Right cardiac atrium (tissue), 5 donors: ENCODE data around the gene METAP1. TPM values are rescaled to one million over a fixed set of nuclear protein-coding genes. Genes with fewer than 3 reads are reported as not detected.
A peak's percentile ranks its signal among the peaks of the same experiment; 100 is the strongest.
"Not testable (repeated sequence)": the region's sequence is repeated elsewhere in the genome, so short reads cannot be mapped to it uniquely, and the experiment has no call there.

Experiments
- ATAC-seq, 2 donors: fragments of 200-7000 bp; cut with Tn5 transposase; one replicate each; pipeline versions ENCODE4 v1.8.0 to v1.9.1; 2020; ENCODE audit warnings: moderate library complexity in 2 of 2, mild to moderate bottlenecking in 1 of 2
- DNase-seq, 3 donors: peaks; one replicate each; pipeline ENCODE4 v3.0.0-alpha.2; 2020
- H3K27ac ChIP-seq: one replicate; pipeline ENCODE4 v1.5.1; 2013; ENCODE audit warnings: mild to moderate bottlenecking, low read length, control low read depth, moderate library complexity
- H3K27me3 ChIP-seq: one replicate; pipeline ENCODE4 v1.6.1; 2013; ENCODE audit not compliant: control insufficient read depth, insufficient read depth
- H3K4me1 ChIP-seq: one replicate; pipeline ENCODE4 v1.6.1; 2013; ENCODE audit warnings: low read length; ENCODE audit not compliant: control insufficient read depth, insufficient read depth
- H3K4me3 ChIP-seq: one replicate; pipeline ENCODE4 v1.5.1; 2013; ENCODE audit warnings: low read length, control low read depth
- H3K9me3 ChIP-seq: one replicate; pipeline ENCODE4 v1.6.1; 2013; ENCODE audit warnings: low read length; ENCODE audit not compliant: control insufficient read depth
- WGBS: extraction: QIAGEN DNeasy Blood & Tissue Kit; methylation state at CpG from one replicate; pipeline ENCODE4 v1.1.7; 2013; 5-methylcytosine and 5-hydroxymethylcytosine counted together
- intact Hi-C, 4 donors: fragments of 100-400 bp; cut with DNase I; formaldehyde crosslinking; loops; one replicate each; pipeline versions ENCODE4 v1.11.0 to v1.14.0; 2022 to 2023
- polyA plus RNA-seq: library from polyadenylated mRNA; stranded (reverse); fragments of 200-250 nt; gene quantifications from one replicate; pipeline ENCODE4 v1.2.3, GENCODE V29; 2013
- total RNA-seq, 4 donors: library from RNA; stranded (reverse); fragmentation: NEBNext Ultra II Directional; extraction: Animal tissue kit (Norgen Biotek cat#: 25700); gene quantifications; one replicate each; pipeline ENCODE4 v1.2.1, GENCODE V29; 2021
- donor health status: healthy with polysubstance abuse.
- donor health status: DM: no; HTN: yes; CAD: no.
- donor health status: DM: no; HTN: no; CAD: no.
- donor health status: DM: no; HTN: yes; CAD: no; lungs with severe emphysema.
- donor health status: DM: yes; HTN: yes; CAD: no.

The METAP1 gene
- total and polyA plus RNA-seq, 5 donors, result 26.7 to 53.2 (median 39.9) TPM

DNA sequence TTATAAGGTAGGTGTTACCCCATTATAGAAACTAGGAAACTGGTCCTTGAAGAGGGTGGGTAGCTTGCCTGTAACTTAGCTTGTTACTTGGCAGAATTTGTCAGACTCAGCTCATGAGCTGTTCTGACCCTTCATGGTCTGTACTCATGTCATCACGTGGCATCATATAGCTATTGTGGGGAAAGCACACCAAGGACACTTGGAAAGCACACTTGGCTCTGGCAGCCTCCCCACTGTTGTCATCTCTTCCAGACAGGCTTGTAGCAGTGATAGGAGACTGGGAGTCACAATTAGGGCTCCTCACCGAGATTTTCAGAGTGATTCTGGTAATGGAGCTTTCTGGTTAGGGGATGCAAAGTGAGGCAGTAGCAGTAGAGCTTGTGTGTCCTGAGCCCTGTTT, 62.7 kb downstream of the METAP1 start:
- no peaks in the 10 kb centered on the region for H3K9me3 ChIP-seq
- ATAC-seq (no peak), DNase-seq (peak in 1 of 3 donors; percentile 58)
- intact Hi-C loops, result loop anchor here (5.0 to 10.0 kb wide), 3 partner anchors 53 to 123 kb away; partner anchors contain the start of gene METAP1 (in 3 of the 4)
- 67% methylated on average over 2 of the region's 2 CpGs for WGBS
- no peaks in the 10 kb centered on the region for H3K27me3 ChIP-seq
- no peak overlapping the region for H3K27ac ChIP-seq
- no peak overlapping the region for H3K4me3 ChIP-seq
- H3K4me1 ChIP-seq, result no peaks in the 10 kb centered on the region

DNA sequence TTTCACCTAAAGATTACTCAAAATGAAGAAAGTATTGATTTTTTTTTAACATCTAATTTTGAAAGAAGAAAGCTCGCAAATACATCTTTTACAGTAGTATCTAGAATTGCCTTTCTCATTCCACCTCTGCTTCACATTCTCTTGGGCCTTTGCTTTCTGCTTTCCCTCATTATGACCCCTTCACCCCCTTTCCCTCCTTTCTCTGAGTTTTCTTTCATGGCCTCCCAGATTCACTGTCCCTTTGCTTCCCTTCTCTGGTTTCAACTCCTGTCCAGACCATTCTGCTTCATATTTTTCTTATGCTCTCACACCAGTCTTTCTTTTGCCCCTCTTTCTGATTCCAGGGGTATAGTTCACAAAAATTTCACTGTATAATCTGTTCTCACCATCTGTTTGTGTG, 64.0 kb downstream of the METAP1 start:
- 98% methylated on average over 1 of the region's 1 CpG for WGBS
- intact Hi-C loops, result loop anchor here (5.0 to 10.0 kb wide), 3 partner anchors 55 to 125 kb away; partner anchors contain the start of gene METAP1 (in 3 of the 4)

DNA sequence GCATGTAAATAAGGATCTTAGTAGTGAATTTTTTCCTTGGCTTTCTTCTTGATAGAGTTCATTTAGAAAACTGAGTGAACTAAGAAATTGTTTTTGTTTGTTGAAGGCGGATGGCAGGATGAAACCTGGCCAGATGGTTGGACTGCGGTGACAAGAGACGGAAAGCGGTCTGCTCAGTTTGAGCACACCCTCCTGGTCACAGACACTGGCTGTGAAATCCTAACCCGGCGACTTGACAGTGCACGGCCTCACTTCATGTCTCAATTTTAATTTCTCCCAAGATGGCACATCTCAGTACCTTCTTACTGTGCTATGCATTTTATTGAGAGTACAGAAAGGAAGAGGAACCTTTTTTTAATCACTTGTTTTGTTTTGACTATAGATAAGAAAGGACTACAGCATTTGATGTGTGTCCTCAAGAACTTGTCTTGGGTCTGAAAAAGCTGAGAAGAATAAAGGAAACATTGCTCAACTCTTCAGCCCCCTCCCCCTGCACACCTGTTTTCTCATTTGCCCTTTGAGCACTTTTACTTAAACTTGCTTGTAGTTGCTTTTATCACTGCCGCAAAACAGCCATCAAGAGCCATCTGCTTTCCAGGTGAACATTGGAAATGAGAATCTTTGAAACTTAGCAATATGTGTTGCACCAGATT, 65.7 kb downstream of the METAP1 start:
- Histone ChIP-seq H3K4me1 (no peaks in the 10 kb centered on the region), H3K9me3 (no peaks in the 10 kb centered on the region), H3K27me3 (no peaks in the 10 kb centered on the region), H3K4me3 (no peak overlapping the region), H3K27ac (no peak overlapping the region)
- ATAC-seq (no peak), DNase-seq (no peak)
- WGBS, result 96% methylated on average over 8 of the region's 8 CpGs
- intact Hi-C loops, result no loop called here

More for the DNA sequence above, 64.0 kb downstream of the METAP1 start:
- H3K27me3 ChIP-seq, result no peaks in the 10 kb centered on the region
- no peak overlapping the region for H3K4me3 ChIP-seq
- DNase-seq (no peak), ATAC-seq (no peak)
- H3K27ac ChIP-seq, result no peak overlapping the region
- no peaks in the 10 kb centered on the region for H3K4me1 ChIP-seq
- no peaks in the 10 kb centered on the region for H3K9me3 ChIP-seq

DNA sequence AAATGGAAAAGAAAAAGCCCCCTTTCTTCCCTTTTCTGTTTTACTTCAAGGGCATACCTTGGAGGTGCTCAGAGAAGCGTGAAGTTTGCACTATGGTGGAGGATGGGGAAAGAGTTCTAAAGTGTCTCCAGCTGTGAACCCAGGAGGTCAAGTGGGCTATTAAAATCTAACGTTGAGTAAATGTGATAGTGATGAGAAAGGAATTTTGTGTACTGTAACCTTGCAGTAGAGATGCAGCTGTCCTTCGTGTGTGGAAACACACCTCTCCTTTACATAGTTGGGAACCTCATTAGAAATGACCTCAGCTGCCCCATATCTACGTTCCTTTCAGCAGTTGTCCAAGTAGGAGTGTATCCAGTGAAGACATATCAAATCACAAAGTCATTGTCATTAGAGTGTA, 66.6 kb downstream of the METAP1 start:
- 54% methylated on average over 4 of the region's 4 CpGs for WGBS
- ATAC-seq (peak; percentile 59 to 65), DNase-seq (no peak)
- Histone ChIP-seq H3K27me3 (no peaks in the 10 kb centered on the region), H3K9me3 (no peaks in the 10 kb centered on the region), H3K4me1 (no peaks in the 10 kb centered on the region), H3K4me3 (no peak overlapping the region), H3K27ac (no peak overlapping the region)
- intact Hi-C loops, result no loop called here

DNA sequence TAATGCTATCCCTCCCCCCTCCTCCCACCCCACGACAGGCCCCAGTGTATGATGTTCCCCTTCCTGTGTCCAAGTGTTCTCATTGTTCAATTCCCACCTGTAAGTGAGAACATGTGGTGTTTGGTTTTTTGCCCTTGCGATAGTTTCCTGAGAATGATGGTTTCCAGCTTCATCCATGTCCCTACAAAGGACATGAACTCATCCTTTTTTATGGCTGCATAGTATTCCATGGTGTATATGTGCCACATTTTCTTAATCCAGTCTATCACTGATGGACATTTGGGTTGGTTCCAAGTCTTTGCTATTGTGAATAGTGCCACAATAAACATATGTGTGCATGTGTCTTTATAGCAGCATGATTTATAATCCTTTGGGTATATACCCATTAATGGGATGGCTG, 70.0 kb downstream of the METAP1 start:
- H3K27ac ChIP-seq, H3K4me1 ChIP-seq, H3K4me3 ChIP-seq, ATAC-seq, DNase-seq, H3K9me3 ChIP-seq, intact Hi-C loops, H3K27me3 ChIP-seq: not testable (repeated sequence)
- WGBS, result 100% methylated on average over 2 of the region's 2 CpGs

DNA sequence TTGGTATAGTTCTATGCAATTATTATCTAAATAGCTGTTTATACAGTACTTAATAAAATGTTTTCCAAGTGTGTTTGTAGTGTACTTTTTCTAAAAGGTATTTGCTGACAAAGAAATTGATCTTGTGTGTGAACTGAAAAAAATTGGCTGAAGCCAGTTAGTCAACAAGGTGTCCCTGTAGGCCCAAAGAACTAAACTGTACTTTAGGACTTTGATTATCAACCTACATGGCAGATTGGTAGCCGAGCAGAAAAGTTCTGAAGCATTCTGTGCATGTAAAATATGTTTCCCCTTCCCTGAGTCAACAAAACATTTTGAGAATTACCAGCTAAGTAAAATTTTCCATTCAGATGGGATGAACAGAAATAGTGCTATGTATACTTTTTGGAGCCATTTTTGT, 72.1 kb downstream of the METAP1 start:
- no peak overlapping the region for H3K4me3 ChIP-seq
- 87% methylated on average over 1 of the region's 1 CpG for WGBS
- H3K27me3 ChIP-seq, result no peaks in the 10 kb centered on the region
- H3K9me3 ChIP-seq, result no peaks in the 10 kb centered on the region
- ATAC-seq (no peak), DNase-seq (no peak)
- intact Hi-C loops, result no loop called here
- no peak overlapping the region for H3K27ac ChIP-seq
- no peaks in the 10 kb centered on the region for H3K4me1 ChIP-seq

DNA sequence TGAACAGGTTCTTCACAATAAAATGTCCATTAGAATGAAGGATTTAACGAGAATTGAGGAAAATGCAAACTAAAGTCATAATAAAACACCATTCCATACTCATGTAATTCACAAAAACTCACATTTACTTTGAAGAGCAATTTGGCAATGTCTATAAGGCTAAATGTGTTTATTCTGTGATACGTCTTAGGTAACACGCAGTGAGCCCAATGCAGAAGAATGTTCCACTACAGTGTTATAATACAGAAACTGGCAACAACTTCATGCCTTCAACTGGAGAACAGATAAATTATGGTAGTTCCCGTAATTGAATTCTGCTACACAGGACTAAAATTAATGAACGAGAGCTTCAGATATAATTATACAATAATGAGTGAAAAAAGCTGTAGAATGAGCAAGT, 75.6 kb downstream of the METAP1 start:
- H3K27ac ChIP-seq, result no peak overlapping the region
- DNase-seq (no peak), ATAC-seq (no peak)
- WGBS, result 91% methylated on average over 5 of the region's 5 CpGs
- H3K4me1 ChIP-seq, result no peaks in the 10 kb centered on the region
- H3K9me3 ChIP-seq, result no peaks in the 10 kb centered on the region
- no peak overlapping the region for H3K4me3 ChIP-seq
- H3K27me3 ChIP-seq, result no peaks in the 10 kb centered on the region
- intact Hi-C loops, result no loop called here

DNA sequence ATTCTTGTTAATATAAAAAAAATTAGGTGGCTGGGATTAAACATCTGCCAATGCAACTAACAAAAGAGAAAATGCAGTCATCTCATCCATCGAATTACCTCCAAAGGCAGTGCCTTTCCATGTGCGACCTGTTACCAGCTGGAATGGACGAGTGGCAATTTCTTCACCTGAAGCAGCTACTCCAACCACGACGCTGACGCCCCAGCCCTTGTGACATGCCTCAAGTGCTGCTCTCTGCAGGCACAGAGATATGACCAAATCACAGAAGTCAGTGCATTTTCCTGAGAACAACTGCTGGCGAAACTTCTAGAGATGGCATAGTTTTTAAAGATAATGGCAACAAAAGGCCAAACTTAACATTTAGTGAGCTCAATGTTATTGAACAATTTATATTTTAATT, 79.3 kb downstream of the METAP1 start:
- 84% methylated on average over 7 of the region's 7 CpGs for WGBS
- Histone ChIP-seq H3K27me3 (no peaks in the 10 kb centered on the region), H3K9me3 (no peaks in the 10 kb centered on the region), H3K4me1 (no peaks in the 10 kb centered on the region), H3K27ac (no peak overlapping the region), H3K4me3 (no peak overlapping the region)
- intact Hi-C loops, result no loop called here
- DNase-seq (no peak), ATAC-seq (no peak)

DNA sequence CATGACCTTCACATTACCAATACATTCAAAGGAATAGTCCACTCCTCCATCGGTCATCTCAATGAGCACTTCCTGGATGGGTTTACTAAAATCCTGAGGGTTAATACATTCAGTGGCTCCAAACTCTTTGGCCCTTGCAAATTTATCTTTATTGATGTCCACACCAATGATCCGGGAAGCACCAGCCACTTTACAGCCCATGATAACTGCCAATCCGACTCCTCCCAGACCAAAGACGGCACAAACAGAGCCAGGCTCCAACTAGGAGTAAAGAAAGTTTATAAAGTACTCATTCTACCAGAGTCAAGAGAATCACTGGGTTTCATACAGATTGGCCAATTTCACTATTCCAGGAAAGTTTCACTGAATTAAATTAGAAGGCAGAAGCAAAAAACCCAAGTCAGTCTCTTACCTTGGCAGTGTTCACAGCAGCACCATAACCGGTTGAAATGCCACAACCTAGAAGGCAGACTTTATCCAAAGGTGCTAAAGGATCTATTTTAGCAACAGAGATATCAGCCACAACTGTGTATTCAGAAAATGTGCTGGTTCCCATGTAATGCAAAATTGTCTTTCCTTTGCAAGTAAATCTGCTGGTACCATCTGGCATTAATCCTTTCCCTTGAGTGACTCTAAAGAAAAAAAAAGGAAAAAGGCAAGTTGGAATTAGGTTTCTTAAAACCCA, 80.9 kb downstream of the METAP1 start:
- no peak overlapping the region for H3K27ac ChIP-seq
- no peaks in the 10 kb centered on the region for H3K27me3 ChIP-seq
- ATAC-seq, result no peak
- no peaks in the 10 kb centered on the region for H3K4me1 ChIP-seq
- H3K9me3 ChIP-seq, result no peaks in the 10 kb centered on the region
- no peak for DNase-seq
- intact Hi-C loops, result no loop called here
- WGBS, result 79% methylated on average over 5 of the region's 5 CpGs
- H3K4me3 ChIP-seq, result no peak overlapping the region

DNA sequence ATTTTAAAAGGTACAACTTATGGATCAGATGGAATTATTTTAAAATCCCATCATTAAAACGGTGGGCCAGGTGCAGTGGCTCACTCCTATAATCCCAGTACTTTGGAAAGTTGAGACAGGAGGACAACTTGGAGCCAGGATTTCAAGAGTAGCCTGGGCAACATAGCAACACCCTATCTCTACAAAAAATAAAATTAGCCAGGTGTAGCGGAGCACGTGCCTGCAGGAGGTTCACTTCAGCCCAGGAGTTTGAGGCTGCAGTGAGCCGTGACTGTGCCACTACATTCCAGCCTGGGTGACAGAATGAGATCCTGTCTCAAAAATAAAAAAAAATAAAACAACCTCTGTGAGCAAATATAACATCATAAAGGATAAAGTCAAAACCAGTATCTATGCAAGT, 81.7 kb downstream of the METAP1 start:
- no peak for ATAC-seq

DNA sequence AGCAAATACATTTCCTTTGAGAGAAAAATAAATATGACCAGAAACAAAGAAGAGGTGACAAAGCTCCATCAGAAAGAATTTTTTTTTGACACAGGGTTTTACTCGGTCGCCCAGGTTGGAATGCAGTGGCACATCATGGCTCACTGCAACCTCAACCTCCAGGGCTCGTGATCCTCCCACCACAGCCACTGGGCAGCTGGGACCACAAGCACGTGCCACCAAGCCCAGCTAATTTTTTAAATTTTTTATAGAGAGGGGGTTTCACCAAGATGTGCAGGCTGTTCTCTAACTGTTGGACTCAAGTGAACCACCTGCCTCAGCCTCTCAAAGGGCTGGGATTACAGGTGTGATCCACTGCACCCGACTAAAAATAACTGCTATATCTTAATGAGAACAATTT, 82.8 kb downstream of the METAP1 start:
- Histone ChIP-seq H3K27me3 (no peaks in the 10 kb centered on the region), H3K27ac (no peak overlapping the region), H3K4me3 (no peak overlapping the region), H3K9me3 (no peaks in the 10 kb centered on the region), H3K4me1 (no peaks in the 10 kb centered on the region)
- ATAC-seq, result no peak
- 81% methylated on average over 5 of the region's 5 CpGs for WGBS
- DNase-seq, result no peak
- intact Hi-C loops, result no loop called here

More for the DNA sequence above, 81.7 kb downstream of the METAP1 start:
- 69% methylated on average over 4 of the region's 4 CpGs for WGBS
- no peaks in the 10 kb centered on the region for H3K27me3 ChIP-seq
- no peak for DNase-seq
- H3K4me1 ChIP-seq, result no peaks in the 10 kb centered on the region
- intact Hi-C loops, result no loop called here
- no peak overlapping the region for H3K4me3 ChIP-seq
- H3K9me3 ChIP-seq, result no peaks in the 10 kb centered on the region
- no peak overlapping the region for H3K27ac ChIP-seq
